Bronchus fibroblast of lung (primary cell): ENCODE data around the gene ADGRD1. TPM values are rescaled to one million over a fixed set of nuclear protein-coding genes. Genes with fewer than 3 reads are reported as not detected.

Experiments used
- total RNA-seq: library from RNA; depleted of rRNA; stranded (reverse); fragments of >200 nt; gene quantifications from 2 replicates; pipeline ENCODE4 v1.2.3, GENCODE V29; 2015

ADGRD1 gene
- under 0.01 and 0.84 TPM in 2 replicates for total RNA-seq

DNA sequence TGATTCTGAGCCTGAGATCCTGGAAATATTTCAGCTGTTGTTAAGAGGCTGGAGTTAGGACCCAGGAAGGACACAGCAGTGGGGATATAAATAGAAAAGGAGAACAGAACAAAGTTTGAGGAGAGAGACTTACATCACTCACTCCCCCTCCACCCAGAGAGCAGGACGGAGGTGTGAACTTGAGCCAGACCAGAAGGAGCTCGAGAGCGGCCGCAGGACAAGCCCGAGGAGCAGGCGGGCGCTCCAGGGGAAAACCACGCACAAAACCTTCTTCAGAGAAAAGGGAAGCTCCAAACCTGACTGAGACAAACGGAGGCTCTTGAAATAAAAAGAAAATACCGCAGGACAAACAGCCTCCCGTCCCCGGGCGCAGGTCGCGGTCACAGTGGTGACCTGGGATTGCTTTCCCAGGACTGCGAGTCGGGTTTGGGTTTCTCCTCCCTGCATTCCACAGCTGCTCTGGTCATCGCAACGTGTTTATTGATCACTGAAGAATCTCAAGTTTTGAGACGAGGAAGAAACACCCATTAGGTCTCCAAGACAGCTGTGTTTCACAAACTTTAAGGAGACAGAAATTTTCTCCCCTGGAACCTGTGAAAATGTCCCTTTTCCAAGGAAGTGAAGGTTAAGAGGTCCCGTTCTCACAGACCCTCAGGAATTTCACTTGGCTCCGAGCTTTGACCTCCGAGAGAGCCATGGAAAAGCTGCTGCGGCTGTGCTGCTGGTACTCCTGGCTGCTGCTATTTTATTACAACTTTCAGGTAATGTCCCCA, at the start of gene ADGRD1:
Gene ADGRD1 (plus strand): TSS at position 137 of the 773 bp plus-strand sequence. CDS start 559 bp downstream, at position 696.

Other genes with a start within 250 kb of the ADGRD1 start
- not detected in 2 replicates for gene RIMBP2, start 237.6 kb upstream of the ADGRD1 start, total RNA-seq
- 23.3 and 33.3 TPM in 2 replicates for gene STX2, start 114.7 kb upstream of the ADGRD1 start, total RNA-seq
- gene RAN, start 81.8 kb upstream of the ADGRD1 start, total RNA-seq, result 490 and 535 TPM in 2 replicates